GM18907 (cell line): Measurements from ENCODE around the gene MYL2.
"Not testable (repeated sequence)": the region's sequence is repeated elsewhere in the genome, so short reads cannot be mapped to it uniquely, and the experiment has no call there.

Experiments used
- ATAC-seq: cut with Tn5 transposase; IDR thresholded peaks from one replicate; pipeline ENCODE4 v1.9.1; 2021; ENCODE audit warnings: mild to moderate bottlenecking, moderate library complexity; ENCODE audit not compliant: unreplicated experiment

The MYL2 gene

DNA sequence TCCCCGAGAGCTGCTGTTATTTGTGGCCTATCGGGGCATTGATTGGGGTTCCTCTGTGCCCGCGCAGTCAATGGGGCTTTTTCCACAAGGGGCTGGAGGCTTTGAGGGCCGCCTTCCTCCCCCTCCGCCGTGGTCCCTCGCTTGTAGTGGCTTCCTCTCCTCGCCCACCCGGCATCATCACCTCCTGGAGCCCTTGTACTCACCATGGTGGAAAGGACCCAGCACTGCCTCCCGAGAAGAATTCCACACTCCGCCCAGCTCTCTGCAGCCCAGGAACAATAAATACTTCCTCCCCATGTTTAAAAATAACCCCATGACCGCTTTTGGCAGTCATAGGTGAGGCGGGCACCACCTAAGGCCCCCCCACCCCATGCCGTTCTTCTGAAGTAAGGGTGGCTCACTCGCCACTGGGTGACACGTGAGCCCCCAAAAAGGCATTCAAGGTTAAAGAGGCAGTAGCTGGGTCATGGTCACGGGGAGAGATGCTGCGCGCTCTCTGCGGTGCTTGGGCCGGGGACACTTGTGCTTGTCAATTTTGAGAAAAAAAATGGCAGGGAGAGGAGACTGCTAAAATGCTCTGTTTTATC lies at the start of gene MYL2:
Gene MYL2, minus strand, starts transcription at position 256 of the 587 bp plus-strand sequence. Its CDS starts 50 bp downstream, at position 206.
- no peak for ATAC-seq

- no peak for ATAC-seq
These were observed 45.8 kb upstream of the MYL2 start for GRCh38 chr12:110966081-110966760.

GRCh38 chr12:110965574-110965973 lies 45.2 kb upstream of the MYL2 start:
- ATAC-seq = no peak

GRCh38 chr12:110960795-110961194 lies 40.4 kb upstream of the MYL2 start:
- no peak for ATAC-seq

DNA sequence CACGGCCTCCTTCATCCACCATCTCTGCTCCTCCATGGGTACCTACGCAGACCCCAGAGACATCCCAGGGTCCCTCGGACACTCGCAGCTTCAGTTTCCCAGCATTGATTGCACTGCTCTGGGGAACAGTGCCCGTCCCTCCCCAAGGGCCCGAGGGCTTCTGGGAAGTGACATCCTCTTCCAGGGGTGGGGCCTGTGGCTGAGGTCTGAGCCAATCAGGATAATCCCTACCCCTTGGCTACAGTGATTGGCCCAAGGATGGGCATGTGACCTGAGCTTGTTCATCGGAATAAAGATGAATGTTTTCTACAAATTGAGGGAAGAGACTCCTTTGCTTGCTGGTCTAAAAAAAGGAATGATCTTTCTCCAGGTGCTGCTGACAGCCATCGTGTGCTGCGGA lies 37.3 kb upstream of the MYL2 start:
- ATAC-seq = no peak

DNA sequence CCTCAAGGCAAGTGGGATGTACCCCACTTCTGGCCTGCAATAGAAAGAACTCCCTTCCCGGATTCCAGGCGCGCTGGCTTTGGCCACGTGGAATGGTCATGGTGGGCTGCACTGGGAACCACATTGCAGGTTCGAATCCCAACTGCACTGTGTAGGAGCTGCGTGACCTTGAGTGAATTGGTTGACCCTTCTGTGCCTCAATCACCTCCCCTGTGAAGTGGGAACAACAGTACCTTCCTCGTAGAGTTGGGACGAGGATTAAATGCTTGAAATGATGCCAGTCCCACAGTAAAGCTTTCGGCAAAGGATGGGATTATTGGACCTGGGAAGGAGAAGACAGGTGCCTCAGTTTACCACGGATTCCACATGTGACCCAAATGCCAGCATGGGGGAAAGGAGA lies 36.8 kb upstream of the MYL2 start:
- ATAC-seq = no peak

DNA sequence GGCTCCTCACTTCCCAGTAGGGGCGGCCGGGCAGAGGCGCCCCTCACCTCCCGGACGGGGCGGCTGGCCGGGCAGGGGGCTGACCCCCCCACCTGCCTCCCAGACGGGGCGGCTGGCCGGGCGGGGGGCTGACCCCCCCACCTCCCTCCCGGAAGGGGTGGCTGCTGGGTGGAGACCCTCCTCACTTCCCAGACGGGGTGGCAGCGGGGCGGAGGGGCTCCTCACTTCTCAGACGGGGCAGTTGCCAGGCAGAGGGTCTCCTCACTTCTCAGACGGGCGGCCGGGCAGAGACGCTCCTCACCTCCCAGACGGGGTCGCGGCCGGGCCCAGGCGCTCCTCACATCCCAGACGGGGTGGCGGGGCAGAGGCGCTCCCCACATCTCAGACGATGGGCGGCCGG lies 30.5 kb upstream of the MYL2 start:
- ATAC-seq = not testable (repeated sequence)

DNA sequence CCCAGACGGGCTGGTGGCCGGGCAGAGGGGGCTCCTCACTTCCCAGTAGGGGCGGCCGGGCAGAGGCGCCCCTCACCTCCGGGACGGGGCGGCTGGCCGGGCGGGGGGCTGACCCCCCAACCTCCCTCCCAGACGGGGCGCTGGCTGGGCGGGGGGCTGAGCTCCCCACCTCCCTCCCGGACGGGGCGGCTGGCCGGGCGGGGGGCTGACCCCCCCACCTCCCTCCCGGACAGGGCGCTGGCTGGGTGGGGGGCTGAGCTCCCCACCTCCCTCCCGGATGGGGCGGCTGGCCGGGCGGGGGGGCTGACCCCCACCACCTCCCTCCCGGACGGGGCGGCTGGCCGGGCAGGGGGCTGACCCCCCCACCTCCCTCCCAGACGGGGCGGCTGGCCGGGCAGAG lies 30.1 kb upstream of the MYL2 start:
- ATAC-seq = not testable (repeated sequence)

GRCh38 chr12:110948041-110948440 lies 27.7 kb upstream of the MYL2 start:
- ATAC-seq = no peak

GRCh38 chr12:110943373-110943772 lies 23.0 kb upstream of the MYL2 start:
- no peak for ATAC-seq

DNA sequence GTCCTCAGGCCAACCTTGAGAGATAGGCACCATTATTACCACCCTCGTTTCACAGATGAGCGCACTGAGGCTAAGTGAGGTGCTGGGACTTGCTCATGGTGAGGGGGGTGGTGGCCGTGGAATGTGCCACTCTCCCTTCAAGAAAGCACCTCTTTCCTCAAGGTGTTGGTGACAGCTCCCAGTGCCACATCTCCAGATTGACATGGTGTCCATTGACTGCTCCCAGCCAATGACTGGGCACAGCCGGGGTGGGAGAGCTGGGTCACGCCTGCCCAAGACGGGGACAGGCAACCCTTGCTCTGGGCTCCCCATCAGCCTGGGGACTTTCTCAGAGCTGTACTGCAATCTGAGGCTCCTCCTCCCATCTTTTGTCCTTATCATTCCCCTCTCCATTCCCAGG lies 21.0 kb upstream of the MYL2 start:
- ATAC-seq = no peak

GRCh38 chr12:110940933-110941332 lies 20.6 kb upstream of the MYL2 start:
- ATAC-seq = no peak

DNA sequence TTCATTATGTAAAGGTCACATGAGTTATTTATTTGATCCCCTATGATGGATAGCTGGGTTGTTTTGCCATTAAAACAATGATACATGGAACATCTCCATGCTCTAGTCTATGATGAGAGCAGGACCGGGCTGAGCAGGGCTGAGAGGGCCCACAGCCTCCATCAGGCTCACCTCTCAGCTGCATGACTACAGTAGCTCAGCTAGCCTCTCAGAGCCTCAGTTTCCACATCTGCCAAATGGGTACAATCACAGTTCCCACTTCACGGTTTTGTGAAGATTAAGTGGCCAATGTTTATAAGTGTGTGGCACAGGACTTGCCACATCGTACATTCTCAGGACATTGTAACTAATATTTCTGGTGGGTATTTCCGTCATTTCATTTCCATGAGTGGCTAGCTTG lies 19.9 kb upstream of the MYL2 start:
- ATAC-seq = no peak

DNA sequence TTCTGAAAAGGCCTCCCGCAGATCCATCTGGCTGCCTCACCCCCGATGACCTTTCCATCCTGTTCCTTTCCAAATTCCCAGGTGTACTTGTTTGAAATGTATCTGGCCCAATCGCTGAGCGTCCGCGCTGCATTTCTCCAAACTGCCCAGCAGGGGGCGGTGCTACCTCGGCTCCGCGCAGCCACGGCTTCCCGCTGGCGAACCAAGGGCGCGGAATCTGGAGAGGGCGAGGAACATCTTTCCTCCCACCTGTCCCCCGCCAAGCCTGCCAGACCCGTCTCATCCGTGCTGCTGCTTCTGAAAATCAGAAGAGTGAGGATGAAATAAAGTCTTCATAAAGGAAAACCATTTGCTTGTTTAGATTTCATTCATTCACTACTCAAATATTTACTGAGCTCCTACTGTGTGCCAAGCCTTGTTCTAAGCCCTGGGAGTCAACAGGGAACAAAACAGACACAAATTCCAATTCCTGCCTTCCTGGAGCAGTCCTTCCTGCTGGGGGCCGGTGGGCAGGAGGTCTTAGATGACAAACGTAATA lies 16.8 kb upstream of the MYL2 start:
- ATAC-seq = no peak

GRCh38 chr12:110936367-110937103 lies 16.2 kb upstream of the MYL2 start:
- ATAC-seq = no peak

GRCh38 chr12:110935588-110935987 lies 15.2 kb upstream of the MYL2 start:
- ATAC-seq = no peak

GRCh38 chr12:110934093-110934852 lies 13.9 kb upstream of the MYL2 start:
- no peak for ATAC-seq

DNA sequence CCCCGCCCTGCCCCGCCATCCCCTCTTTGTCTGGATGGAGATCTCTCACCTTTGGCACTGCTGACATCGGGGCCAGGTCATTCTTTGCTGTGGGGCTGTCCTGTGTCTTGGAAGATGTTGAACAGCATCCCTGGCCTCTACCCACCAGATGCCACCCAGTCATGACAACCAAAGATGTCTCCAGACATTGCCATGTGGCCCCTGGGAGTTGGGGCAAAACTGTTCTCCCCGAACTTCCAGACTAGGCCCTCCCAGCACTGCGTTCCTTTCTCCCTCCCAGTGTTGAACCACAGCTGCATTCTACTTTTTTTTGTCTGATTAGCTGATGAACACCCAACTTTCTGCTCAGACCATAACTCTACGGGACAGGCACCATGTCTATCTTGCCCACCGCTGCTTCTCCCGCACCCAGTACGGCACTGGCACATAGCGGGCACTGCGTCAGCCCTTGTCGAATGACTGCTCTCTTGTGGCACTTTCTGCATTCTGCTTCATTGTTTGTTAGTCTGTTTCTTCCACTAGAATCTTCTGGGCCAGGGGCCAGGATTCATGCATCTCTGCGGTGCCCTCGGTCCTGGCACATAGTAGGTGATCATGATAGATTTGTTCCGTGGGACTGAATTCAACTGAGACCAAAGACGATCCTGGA lies 13.1 kb upstream of the MYL2 start:
- no peak for ATAC-seq

DNA sequence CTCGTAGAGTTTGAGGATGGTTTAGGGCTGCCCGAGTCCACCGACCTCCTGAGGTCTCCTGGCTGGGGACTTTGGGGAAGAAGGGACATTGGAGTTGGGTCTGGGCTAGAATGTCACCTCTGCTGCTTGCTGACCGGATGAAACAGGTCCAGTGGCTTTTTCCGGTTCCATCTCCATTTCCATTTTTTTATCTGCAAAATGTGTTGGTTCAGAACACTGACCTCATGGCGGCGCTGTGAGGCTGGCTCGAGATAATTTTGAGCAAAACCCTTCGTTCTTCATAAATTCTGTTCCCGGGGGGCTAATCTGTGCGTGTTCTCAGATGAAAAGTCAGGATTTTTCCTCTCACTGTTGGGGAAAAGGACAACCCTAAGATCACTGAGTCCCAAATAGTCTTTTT lies 11.7 kb upstream of the MYL2 start:
- no peak for ATAC-seq

DNA sequence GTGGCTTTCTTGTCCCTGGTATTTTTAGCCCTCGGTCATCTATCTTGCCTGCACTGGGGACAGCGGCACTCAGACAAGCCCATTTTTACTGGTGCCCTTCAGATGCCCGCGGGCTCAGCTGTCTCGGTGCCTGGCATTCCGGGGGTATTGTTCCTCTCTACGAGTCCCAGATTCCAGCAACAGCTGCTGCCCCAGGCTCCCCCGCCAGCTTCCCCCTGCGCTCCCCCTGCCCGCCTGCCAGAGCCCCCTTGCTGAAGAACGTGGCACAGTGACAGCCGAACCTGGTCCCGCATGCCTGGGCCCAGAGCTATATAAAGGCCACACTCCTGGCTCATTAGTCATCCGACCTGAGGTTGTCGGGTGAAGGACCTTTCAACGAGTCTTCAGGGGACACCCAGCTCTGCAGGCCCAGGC lies 10.9 kb upstream of the MYL2 start:
- no peak for ATAC-seq
